Measurements from ENCODE around the gene NHS.

NHS gene

GRCh38 chrX:17588303-17588702 is 213.3 kb downstream of the NHS start:
- DNase-seq (ENCODE audit: low read depth in 2 of 2) = no peak

GRCh38 chrX:17590892-17591740 is 216.1 kb downstream of the NHS start:
- peak; percentile 54 to 56 for DNase-seq (ENCODE audit: low read depth in 2 of 2)

- DNase-seq (ENCODE audit: low read depth in 2 of 2) = peak; percentile 54 to 57
Measured at GRCh38 chrX:17591741-17592110, 216.7 kb downstream of the NHS start.

GRCh38 chrX:17592117-17592516 is 217.1 kb downstream of the NHS start:
- DNase-seq (ENCODE audit: low read depth in 2 of 2) = no peak

- no peak for DNase-seq (ENCODE audit: low read depth in 2 of 2)
Measured at GRCh38 chrX:17594693-17595092, 219.7 kb downstream of the NHS start.

GRCh38 chrX:17595456-17596035 is 220.5 kb downstream of the NHS start:
- DNase-seq (ENCODE audit: low read depth in 2 of 2) = no peak

GRCh38 chrX:17596061-17596460 is 221.1 kb downstream of the NHS start:
- no peak for DNase-seq (ENCODE audit: low read depth in 2 of 2)

- no peak for DNase-seq (ENCODE audit: low read depth in 2 of 2)
Measured at GRCh38 chrX:17596546-17597205, 221.7 kb downstream of the NHS start.

- no peak for DNase-seq (ENCODE audit: low read depth in 2 of 2)
Measured at GRCh38 chrX:17597327-17597726, 222.3 kb downstream of the NHS start.

GRCh38 chrX:17597836-17598439 is 222.9 kb downstream of the NHS start:
- no peak for DNase-seq (ENCODE audit: low read depth in 2 of 2)

GRCh38 chrX:17601441-17602200 is 226.6 kb downstream of the NHS start:
- no peak for DNase-seq (ENCODE audit: low read depth in 2 of 2)

GRCh38 chrX:17602245-17602644 is 227.2 kb downstream of the NHS start:
- DNase-seq (ENCODE audit: low read depth in 2 of 2) = no peak

- no peak for DNase-seq (ENCODE audit: low read depth in 2 of 2)
Measured at GRCh38 chrX:17603196-17603595, 228.2 kb downstream of the NHS start.

GRCh38 chrX:17605676-17606075 is 230.7 kb downstream of the NHS start:
- no peak for DNase-seq (ENCODE audit: low read depth in 2 of 2)

GRCh38 chrX:17606231-17606630 is 231.2 kb downstream of the NHS start:
- no peak for DNase-seq (ENCODE audit: low read depth in 2 of 2)

- DNase-seq (ENCODE audit: low read depth in 2 of 2) = no peak
Measured at GRCh38 chrX:17608888-17609287, 233.9 kb downstream of the NHS start.

- DNase-seq (ENCODE audit: low read depth in 2 of 2) = no peak
Measured at GRCh38 chrX:17610788-17611187, 235.8 kb downstream of the NHS start.

GRCh38 chrX:17613979-17614588 is 239.1 kb downstream of the NHS start:
- DNase-seq (ENCODE audit: low read depth in 2 of 2) = no peak

GRCh38 chrX:17616936-17617335 is 241.9 kb downstream of the NHS start:
- DNase-seq (ENCODE audit: low read depth in 2 of 2) = no peak

- peak; percentile 68 for DNase-seq (ENCODE audit: low read depth in 2 of 2)
Measured at GRCh38 chrX:17617806-17618205, 242.8 kb downstream of the NHS start.

- DNase-seq (ENCODE audit: low read depth in 2 of 2) = no peak
Measured at GRCh38 chrX:17621566-17622270, 246.7 kb downstream of the NHS start.

Data from fibroblast of skin of left quadriceps (primary cell).